Upper lobe of left lung (tissue), 6 donors: Measurements from ENCODE around the gene POLG2. TPM values are rescaled to one million over a fixed set of nuclear protein-coding genes. Genes with fewer than 3 reads are reported as not detected.

ENCODE experiments used
- ATAC-seq, 2 donors: fragments of 200-7000 bp; cut with Tn5 transposase; one replicate each; pipeline ENCODE4 v1.9.1; 2022; ENCODE audit warnings: mild to moderate bottlenecking in 2 of 2, moderate library complexity in 2 of 2; ENCODE audit not compliant: low FRiP score in 2 of 2
- DNase-seq, 2 donors: peaks; one replicate each; pipeline ENCODE4 v3.0.0-alpha.2; 2019 to 2020
- H3K27ac ChIP-seq, 4 donors: fragments of 200-600 bp; sonication (generic); one replicate each; pipeline ENCODE4 v1.5.1; 2016 to 2019
- H3K27me3 ChIP-seq, 4 donors: fragments of 200-600 bp; sonication (generic); one replicate each; pipeline ENCODE4 v1.5.1; 2017 to 2019
- H3K36me3 ChIP-seq, 4 donors: fragments of 200-600 bp; sonication (generic); one replicate each; pipeline ENCODE4 v1.5.1; 2016 to 2019
- H3K4me1 ChIP-seq, 4 donors: fragments of 200-600 bp; sonication (generic); one replicate each; pipeline ENCODE4 v1.5.1; 2018 to 2019
- H3K4me3 ChIP-seq, 4 donors: fragments of 200-600 bp; sonication (generic); one replicate each; pipeline ENCODE4 v1.5.1; 2017 to 2019; ENCODE audit warnings: mild to moderate bottlenecking in 2 of 4, moderate library complexity in 1 of 4
- H3K9me3 ChIP-seq, 4 donors: fragments of 200-600 bp; sonication (generic); one replicate each; pipeline ENCODE4 v1.5.1; 2018 to 2019
- CTCF ChIP-seq, 6 experiments: fragments of 450-650 bp in 4 of 6; fragments of 200-600 bp in 2 of 6; sonication (generic) in 2 of 6; IDR thresholded peaks; one replicate each; pipeline ENCODE4 v1.5.1; 2016 to 2019; ENCODE audit warnings: antibody characterized with exemption in 6 of 6
- EP300 ChIP-seq, 4 donors: sonication (generic); formaldehyde crosslinking; IDR thresholded peaks; one replicate each; pipeline ENCODE4 v1.5.1; 2017; ENCODE audit warnings: antibody characterized with exemption in 4 of 4, control low read depth in 2 of 4
- POLR2A ChIP-seq, 4 donors: fragments of 450-650 bp; IDR thresholded peaks; one replicate each; pipeline ENCODE4 v1.5.1; 2016 to 2017; ENCODE audit warnings: antibody characterized with exemption in 4 of 4, mild to moderate bottlenecking in 2 of 4
- POLR2AphosphoS5 ChIP-seq, 2 donors: sonication (generic); formaldehyde crosslinking; IDR thresholded peaks; one replicate each; pipeline ENCODE4 v1.5.1; 2017; ENCODE audit warnings: antibody characterized with exemption in 2 of 2
- WGBS, 2 donors: methylation state at CpG; one replicate each; pipeline ENCODE4 v1.1.5; 2017 to 2018; 5-methylcytosine and 5-hydroxymethylcytosine counted together
- total RNA-seq, 6 donors: library from RNA; depleted of rRNA in 4 of 6; stranded (reverse); fragments of >200 nt in 4 of 6; gene quantifications; one replicate each; pipeline versions ENCODE4 v1.1.0 to v1.2.1, GENCODE V29; 2016 to 2021
- donor health status: DM: no; HTN: no; CAD: no; lungs with moderate emphysema.
- donor health status: DM: no; HTN: yes; CAD: no; lungs with severe emphysema.

Gene POLG2
- total RNA-seq, 6 donors from 2014 or later: 4.1 to 25.2 (median 12.6) TPM

GRCh38 chr17:64532409-64532808 is 35.6 kb upstream of the POLG2 start:
- H3K4me1 ChIP-seq: no peaks in the 10 kb centered on the region
- no peaks in the 10 kb centered on the region for H3K27me3 ChIP-seq
- TF ChIP-seq POLR2AphosphoS5 (IDR thresholded peaks at IDR 0.05): no peak
- no peak for TF ChIP-seq CTCF (IDR thresholded peaks at IDR 0.05)
- no peak for TF ChIP-seq EP300 (IDR thresholded peaks at IDR 0.05)
- TF ChIP-seq POLR2A (IDR thresholded peaks at IDR 0.05): no peak
- H3K9me3 ChIP-seq: no peaks in the 10 kb centered on the region
- 83 to 94% methylated on average over 5 of the region's 5 CpGs for WGBS, 2 donors
- H3K36me3 ChIP-seq: peaks cover 22 to 96% (median 66%) of the 10 kb centered on the region in 4 donors
- no peak overlapping the region for H3K4me3 ChIP-seq
- ATAC-seq: no peak
- no peak for DNase-seq
- no peak overlapping the region for H3K27ac ChIP-seq

- Histone ChIP-seq H3K4me3 (no peak overlapping the region), H3K4me1 (no peaks in the 10 kb centered on the region), H3K36me3 (peaks cover 18 to 96% (median 66%) of the 10 kb centered on the region in 4 donors), H3K27ac (no peak overlapping the region), H3K9me3 (no peaks in the 10 kb centered on the region), H3K27me3 (no peaks in the 10 kb centered on the region)
- peak in 1 of 2 donors; percentile 31 for DNase-seq
- ATAC-seq: peak; percentile 57 to 62
- no peak for TF ChIP-seq CTCF (IDR thresholded peaks at IDR 0.05)
- no peak for TF ChIP-seq POLR2A (IDR thresholded peaks at IDR 0.05)
- TF ChIP-seq POLR2AphosphoS5 (IDR thresholded peaks at IDR 0.05): no peak
- TF ChIP-seq EP300 (IDR thresholded peaks at IDR 0.05): no peak
- WGBS, 2 donors: 65 to 82% methylated on average over 5 of the region's 5 CpGs
Observed at GRCh38 chr17:64531955-64532371, 35.1 kb upstream of the POLG2 start.

- H3K4me3 ChIP-seq: no peak overlapping the region
- 95 to 99% methylated on average over 5 of the region's 5 CpGs for WGBS, 2 donors
- no peak overlapping the region for H3K27ac ChIP-seq
- TF ChIP-seq POLR2AphosphoS5 (IDR thresholded peaks at IDR 0.05) (no peak), POLR2A (IDR thresholded peaks at IDR 0.05) (no peak), CTCF (IDR thresholded peaks at IDR 0.05) (no peak), EP300 (IDR thresholded peaks at IDR 0.05) (no peak)
- H3K27me3 ChIP-seq: no peaks in the 10 kb centered on the region
- peaks cover 29 to 100% (median 74%) of the 10 kb centered on the region in 4 donors for H3K36me3 ChIP-seq
- H3K9me3 ChIP-seq: no peaks in the 10 kb centered on the region
- no peak for DNase-seq
- ATAC-seq: no peak
- H3K4me1 ChIP-seq: no peaks in the 10 kb centered on the region
Observed at GRCh38 chr17:64529221-64529620, 32.4 kb upstream of the POLG2 start.

- no peak overlapping the region for H3K4me3 ChIP-seq
- TF ChIP-seq POLR2AphosphoS5 (IDR thresholded peaks at IDR 0.05): no peak
- no peak for TF ChIP-seq POLR2A (IDR thresholded peaks at IDR 0.05)
- TF ChIP-seq EP300 (IDR thresholded peaks at IDR 0.05): no peak
- TF ChIP-seq CTCF (IDR thresholded peaks at IDR 0.05): no peak
- H3K27me3 ChIP-seq: no peaks in the 10 kb centered on the region
- no peaks in the 10 kb centered on the region for H3K9me3 ChIP-seq
- H3K27ac ChIP-seq: no peak overlapping the region
- peaks cover 33 to 100% (median 79%) of the 10 kb centered on the region in 4 donors for H3K36me3 ChIP-seq
- ATAC-seq (no peak), DNase-seq (no peak)
- WGBS, 2 donors: 92 to 100% methylated on average over 2 of the region's 2 CpGs
- no peaks in the 10 kb centered on the region for H3K4me1 ChIP-seq
Observed at GRCh38 chr17:64527914-64528313, 31.1 kb upstream of the POLG2 start.

- no peaks in the 10 kb centered on the region for H3K27me3 ChIP-seq
- ATAC-seq (no peak), DNase-seq (no peak)
- no peak overlapping the region for H3K4me3 ChIP-seq
- H3K27ac ChIP-seq: no peak overlapping the region
- H3K4me1 ChIP-seq: no peaks in the 10 kb centered on the region
- WGBS, 2 donors: 93 to 94% methylated on average over 4 to 6 of the region's 6 CpGs
- H3K9me3 ChIP-seq: no peaks in the 10 kb centered on the region
- no peak for TF ChIP-seq CTCF (IDR thresholded peaks at IDR 0.05)
- TF ChIP-seq EP300 (IDR thresholded peaks at IDR 0.05): no peak
- TF ChIP-seq POLR2AphosphoS5 (IDR thresholded peaks at IDR 0.05): no peak
- TF ChIP-seq POLR2A (IDR thresholded peaks at IDR 0.05): no peak
- peaks cover 34 to 100% (median 65%) of the 10 kb centered on the region in 4 donors for H3K36me3 ChIP-seq
Observed at GRCh38 chr17:64520359-64520758, 23.5 kb upstream of the POLG2 start.
